Measurements from ENCODE around the gene DOK5. TPM values are rescaled to one million over a fixed set of nuclear protein-coding genes. Genes with fewer than 3 reads are reported as not detected.

Gene DOK5
- total RNA-seq, 1 donor from 2014 or later: 0.12 TPM

DNA sequence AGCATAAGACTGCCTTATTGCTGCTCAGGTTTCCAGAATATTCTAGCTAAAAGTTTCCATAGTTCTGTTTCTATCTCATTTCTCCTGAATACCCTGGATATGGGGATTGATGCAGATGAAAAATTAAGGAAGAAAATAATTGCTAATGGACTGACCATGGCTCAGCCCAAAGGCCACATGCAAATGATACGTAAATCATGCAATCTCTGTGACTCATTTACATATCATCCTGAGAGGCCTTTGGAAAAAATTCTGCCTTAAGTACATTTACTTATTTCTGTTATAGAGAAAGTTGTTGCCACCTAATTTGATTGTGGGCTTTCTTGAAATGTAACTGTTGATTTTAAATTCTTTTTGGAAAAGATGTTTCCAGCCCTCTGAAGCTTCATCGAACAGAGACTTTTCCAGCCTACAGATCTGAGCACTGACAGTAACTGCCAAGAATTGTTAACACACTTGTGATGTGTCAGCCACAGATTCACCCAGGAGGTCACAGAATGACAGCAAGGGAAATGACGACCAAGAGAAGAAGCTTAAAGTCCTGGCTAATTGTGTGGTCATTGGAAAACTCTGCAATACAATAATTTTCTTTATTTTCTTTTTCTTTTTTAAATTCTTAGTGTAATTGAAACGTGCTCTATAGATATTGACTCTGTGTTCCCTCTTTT is 174.8 kb downstream of the DOK5 start:
- no peak for ATAC-seq

GRCh38 chr20:54651252-54651651 is 175.9 kb downstream of the DOK5 start:
- ATAC-seq: no peak

DNA sequence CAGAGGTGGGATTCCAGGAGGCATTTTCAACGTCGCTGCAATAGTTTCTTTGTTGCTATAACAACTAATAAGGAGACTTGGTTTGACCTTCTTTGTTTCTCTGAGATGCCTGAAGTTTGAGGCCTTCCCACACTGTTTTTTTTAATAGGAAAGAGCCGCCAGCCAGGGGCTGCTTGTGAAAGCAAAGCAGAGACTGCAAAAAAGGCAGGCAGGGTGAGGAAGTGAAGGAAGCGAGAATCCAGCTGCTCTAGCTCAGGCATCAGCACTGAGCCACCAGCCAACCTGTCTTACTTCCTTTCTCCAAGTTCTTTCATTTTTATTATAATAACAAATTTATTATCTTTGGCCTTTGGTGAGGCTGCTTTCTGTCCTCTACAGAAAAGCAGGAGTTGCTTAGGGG is 179.1 kb downstream of the DOK5 start:
- no peak for ATAC-seq

DNA sequence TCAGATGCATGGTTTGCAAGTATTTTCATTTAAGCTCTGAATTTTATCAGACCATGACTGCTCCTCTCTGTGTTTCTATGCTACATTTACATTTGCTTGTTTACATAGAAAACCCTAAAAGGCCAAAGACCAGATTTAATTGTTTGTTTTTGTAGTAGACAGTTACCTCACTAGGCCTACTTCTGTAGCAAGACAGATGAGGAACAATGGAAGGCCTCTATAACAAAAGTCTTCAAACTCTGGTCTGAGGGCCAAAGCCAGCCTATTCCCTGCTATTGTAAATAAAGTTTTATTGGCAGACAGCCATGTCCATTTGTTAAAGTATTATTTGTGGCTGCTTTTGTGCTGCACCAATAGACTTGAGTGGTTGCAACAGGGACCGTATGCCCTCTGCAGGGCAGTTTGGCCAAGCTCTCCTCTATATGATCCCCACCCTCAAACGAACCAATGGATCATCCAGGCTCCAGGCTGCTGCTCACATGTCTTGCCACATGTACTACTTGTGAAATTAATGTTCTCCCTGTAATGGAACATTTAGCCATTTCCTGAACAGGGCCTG is 182.0 kb downstream of the DOK5 start:
- ATAC-seq: no peak

DNA sequence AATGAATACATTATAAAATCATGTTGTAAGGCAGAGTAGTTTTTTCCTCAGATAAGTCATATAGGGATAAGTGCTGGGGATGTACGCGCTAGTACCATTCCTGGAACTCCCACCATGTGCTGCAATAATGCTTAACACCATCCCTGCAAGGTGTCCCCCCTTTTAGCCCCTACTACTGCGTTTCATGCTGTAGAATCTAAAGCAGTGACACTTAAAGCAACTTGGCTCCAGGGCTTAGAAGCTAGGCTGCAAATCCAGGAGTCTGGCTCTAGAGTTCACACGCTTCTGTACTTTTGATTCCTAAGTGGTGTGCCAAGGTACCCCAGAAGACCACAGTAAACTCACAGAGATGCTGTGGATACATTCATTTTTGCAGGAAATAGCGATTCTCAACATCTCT is 183.1 kb downstream of the DOK5 start:
- no peak for ATAC-seq

GRCh38 chr20:54661265-54661664 is 185.9 kb downstream of the DOK5 start:
- no peak for ATAC-seq

- ATAC-seq: no peak
These were observed 186.6 kb downstream of the DOK5 start for GRCh38 chr20:54661880-54662465.

DNA sequence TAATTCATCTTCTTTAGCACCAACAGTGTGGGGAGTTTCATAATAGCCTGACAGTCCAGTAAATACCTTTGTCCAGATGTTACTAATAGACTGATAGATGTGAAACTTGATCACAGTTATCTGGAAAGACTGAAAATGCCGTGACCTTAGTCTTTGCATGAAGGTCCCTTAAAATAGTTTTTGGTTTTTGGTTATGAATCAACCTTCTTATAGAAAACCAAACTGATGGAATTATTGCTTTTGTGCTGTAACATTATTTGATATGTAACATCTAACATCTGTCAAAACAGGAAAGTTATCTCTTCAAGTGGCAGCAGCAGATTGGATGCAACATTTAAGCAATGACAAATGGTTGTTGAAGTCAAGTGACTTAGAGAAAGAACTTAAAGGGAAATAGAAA is 190.4 kb downstream of the DOK5 start:
- no peak for ATAC-seq

DNA sequence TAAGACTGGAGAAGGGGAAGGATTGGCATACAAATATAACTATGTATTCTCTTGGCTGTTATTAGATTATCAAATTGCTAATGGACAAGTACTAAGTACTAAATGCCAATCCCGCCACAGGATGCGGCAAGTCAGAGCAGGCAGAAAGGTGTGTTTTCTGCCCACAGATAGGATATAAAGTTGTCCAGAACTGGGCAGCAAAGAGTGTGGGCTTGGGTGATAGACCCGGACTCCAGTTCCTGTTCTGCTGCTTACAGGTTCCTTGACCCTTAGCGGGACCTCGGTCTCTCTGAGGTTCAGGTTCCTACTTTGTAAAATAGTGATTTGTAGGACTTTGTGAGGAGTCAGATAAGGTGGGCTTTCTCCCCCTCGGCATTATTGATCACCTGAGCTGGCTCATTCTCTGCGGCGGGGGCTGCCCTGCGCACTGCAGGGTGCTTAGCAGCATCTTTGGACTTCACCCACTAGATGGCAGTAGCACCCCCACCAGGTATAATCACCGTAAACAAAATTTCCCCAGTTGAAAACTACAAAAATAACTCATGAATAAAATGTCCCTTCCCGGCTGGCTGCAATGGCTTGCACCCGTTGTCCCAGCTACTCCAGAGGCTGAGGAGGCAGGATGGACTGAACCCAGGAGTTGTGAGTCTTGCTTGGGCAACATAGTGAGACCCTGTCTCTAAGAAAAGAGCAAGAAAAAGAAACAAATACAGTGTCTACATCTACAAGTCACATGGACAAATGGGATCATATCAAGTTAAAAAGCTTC is 193.1 kb downstream of the DOK5 start:
- ATAC-seq: peak; percentile 42

GRCh38 chr20:54669040-54669363 is 193.6 kb downstream of the DOK5 start:
- no peak for ATAC-seq

- ATAC-seq: no peak
These were observed 202.9 kb downstream of the DOK5 start for GRCh38 chr20:54678253-54678652.

GRCh38 chr20:54680439-54680838 is 205.0 kb downstream of the DOK5 start:
- ATAC-seq: no peak

GRCh38 chr20:54680872-54681619 is 205.7 kb downstream of the DOK5 start:
- no peak for ATAC-seq

DNA sequence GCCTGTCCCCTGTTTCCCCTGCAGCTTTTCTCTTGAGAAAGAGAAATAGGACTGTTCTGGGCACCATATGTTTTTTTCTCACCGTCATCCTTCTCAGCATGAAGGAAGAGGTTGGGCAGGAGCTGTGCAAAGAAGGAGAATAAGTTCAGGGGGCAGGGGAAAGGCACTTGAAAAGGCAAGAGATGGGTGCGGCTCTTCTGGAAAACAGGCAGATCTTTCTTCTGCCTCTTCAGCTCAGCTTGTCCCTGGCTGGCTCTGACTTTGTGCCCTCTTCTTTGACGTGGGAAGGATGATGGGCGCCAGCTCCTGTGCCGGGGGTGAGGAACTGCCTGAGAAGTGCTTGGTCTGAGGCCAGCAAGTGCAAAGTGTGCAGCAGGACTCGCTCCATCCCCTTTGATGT is 206.5 kb downstream of the DOK5 start:
- no peak for ATAC-seq

DNA sequence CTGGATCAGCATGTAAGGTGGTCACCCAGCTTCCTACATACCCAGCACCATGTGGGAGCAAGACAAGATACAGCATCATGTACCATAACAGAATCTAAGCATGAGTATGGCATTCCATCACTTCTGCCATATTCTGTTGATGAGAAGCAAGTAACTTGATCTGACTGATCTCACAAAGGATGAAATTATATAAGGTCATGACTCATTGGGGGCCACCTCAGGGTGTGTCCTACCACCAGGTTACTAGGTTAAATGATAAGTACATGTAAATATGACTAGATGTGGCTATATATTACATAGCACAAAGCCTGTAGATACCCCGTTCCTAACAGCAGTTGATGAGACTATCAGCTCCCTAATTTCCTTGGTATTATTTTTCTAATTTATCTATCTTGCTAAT is 213.1 kb downstream of the DOK5 start:
- no peak for ATAC-seq

GRCh38 chr20:54690323-54690722 is 214.9 kb downstream of the DOK5 start:
- ATAC-seq: no peak

DNA sequence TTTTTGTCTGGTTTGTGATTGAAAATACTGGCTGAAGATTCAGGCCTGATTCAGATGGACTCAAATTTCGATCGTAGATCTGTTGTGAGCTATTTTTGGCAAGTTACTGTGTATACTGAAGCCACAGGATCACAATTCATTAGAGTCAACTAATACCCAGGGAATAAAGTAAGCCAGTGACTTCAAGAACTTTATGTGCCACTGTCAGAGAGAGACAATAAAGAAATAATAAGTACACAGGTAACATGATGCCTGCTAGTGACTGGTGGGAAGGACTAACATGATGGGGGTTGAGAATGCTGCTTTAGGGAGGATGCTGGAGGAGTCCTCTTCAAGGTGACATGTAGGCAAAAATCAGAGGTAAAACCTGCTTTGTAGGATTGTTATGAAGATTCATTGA is 215.9 kb downstream of the DOK5 start:
- ATAC-seq: no peak

- ATAC-seq: no peak
These were observed 216.9 kb downstream of the DOK5 start for GRCh38 chr20:54692168-54692887.

GRCh38 chr20:54694516-54694915 is 219.1 kb downstream of the DOK5 start:
- no peak for ATAC-seq

GRCh38 chr20:54698373-54698772 is 223.0 kb downstream of the DOK5 start:
- ATAC-seq: no peak
